SU-DHL-6 (cell line): ENCODE data around the gene ARMC9.

ENCODE experiments used
- EZH2phosphoT487 ChIP-seq: fragments of 200-600 bp; sonication (generic), shearing (Covaris generic); conservative IDR thresholded peaks from 2 replicates; pipeline ENCODE4 v1.6.1; 2018; ENCODE audit warnings: mild to moderate bottlenecking, antibody characterized with exemption, low read length, moderate library complexity, mixed read lengths
- TF ChIP-seq, protein P1 (sequence below): fragments of 200-600 bp; sonication (generic); IDR thresholded peaks from one replicate; pipeline ENCODE4 v1.5.1; 2017; ENCODE audit warnings: antibody characterized with exemption, mild to moderate bottlenecking, low read length, moderate library complexity; ENCODE audit not compliant: insufficient read depth, poor library complexity, severe bottlenecking

DNA sequence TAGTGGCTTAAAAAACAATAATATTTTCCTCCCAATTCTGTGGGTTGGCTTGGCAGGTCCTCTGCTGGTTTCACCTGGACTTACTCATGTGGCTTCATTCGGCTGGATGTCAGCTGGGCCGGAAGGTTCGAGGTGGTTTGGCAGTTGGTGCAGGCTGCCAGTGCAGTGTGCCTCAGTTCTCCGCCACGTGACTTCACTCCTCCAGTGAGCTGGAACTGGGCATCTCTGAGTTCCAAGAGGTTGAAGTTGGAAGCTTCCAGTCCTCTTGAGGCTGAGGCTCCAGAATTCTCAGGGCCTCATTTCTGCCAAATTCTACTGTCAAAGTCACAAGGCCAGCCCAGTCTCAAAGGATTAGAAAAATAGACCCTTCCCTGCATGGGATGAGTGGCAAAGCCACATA is 113.6 kb downstream of the ARMC9 start:
- no peak for TF ChIP-seq EZH2phosphoT487
- TF ChIP-seq, protein P1, sequence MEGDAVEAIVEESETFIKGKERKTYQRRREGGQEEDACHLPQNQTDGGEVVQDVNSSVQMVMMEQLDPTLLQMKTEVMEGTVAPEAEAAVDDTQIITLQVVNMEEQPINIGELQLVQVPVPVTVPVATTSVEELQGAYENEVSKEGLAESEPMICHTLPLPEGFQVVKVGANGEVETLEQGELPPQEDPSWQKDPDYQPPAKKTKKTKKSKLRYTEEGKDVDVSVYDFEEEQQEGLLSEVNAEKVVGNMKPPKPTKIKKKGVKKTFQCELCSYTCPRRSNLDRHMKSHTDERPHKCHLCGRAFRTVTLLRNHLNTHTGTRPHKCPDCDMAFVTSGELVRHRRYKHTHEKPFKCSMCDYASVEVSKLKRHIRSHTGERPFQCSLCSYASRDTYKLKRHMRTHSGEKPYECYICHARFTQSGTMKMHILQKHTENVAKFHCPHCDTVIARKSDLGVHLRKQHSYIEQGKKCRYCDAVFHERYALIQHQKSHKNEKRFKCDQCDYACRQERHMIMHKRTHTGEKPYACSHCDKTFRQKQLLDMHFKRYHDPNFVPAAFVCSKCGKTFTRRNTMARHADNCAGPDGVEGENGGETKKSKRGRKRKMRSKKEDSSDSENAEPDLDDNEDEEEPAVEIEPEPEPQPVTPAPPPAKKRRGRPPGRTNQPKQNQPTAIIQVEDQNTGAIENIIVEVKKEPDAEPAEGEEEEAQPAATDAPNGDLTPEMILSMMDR: no peak
